Stimulated activated CD4-positive, alpha-beta T cell treated with anti-CD3 and anti-CD28 coated beads, Interleukin-2, amount 100 ng/mL, for 24 hours (primary cell): ENCODE data around the gene RUNX1.

Source experiments
- DNase-seq, 2 donors: peaks; one replicate each; pipeline ENCODE4 v3.0.0-alpha.2; 2020

Gene RUNX1

DNA sequence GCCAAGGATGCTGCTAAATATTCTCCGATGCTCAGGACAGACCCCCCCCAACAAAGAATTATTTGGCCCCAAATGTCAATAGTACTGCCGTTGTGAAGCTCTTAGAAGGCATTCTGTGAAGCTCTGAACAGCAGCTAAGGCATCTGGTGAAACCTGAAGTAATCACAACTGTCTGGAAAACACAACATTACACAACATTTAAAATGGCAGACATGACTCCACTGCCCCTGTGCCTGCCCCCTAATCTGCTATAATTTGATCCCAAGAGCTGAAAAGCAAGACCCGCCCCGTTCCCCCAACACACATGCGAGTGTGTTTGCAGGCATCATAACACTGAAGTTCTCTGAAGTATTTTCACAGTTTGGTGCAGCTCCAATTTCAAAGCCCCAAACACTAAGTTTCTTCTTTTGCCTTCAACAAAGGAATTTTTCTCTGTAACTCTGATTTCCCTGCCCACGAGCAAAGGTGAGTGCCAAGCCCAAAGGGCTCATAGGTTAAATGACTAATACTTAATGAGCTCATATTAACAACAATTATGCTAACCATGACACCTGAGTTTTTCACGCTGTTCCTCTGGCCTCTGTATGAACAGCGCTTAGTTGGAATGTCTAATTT, 251.1 kb downstream of the RUNX1 start:
- DNase-seq, result no peak

- DNase-seq, result no peak
These were observed 251.9 kb downstream of the RUNX1 start for GRCh38 chr21:34797201-34797525.

DNA sequence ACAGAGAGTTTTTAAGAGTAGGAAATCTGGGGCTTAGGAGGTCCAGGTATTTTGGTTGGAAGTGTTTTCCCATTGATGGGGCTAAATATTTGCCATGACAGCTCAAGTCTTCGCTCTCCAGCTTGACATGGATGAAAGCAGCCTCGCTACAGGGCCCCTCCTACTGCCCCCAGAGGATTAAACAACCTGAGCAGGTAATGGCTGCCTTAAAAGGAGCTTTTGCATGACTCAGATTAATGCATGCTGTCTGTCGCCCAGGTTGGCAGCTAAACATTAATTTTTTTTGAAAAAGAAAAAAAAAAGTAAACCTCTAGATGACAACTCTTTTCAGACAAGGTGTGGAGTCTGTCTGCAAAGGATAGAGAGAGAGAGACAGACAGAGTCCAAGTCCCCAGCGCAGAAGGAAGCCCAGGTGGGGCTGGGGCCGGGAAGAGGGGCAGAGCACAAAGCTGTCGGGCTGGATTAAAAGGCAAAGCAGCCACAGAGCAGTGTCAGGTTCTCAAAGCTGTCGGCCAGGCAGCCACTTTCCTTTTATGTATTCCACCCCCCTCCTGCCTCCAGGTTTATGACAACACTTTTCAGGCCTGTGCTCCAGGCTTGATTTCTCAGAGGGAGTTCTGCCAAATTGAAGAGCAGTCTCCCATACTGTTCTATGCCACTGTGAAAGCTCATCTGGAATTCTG, 252.4 kb downstream of the RUNX1 start:
- no peak for DNase-seq

- DNase-seq, result no peak
These were observed 253.4 kb downstream of the RUNX1 start for GRCh38 chr21:34795548-34796180.

GRCh38 chr21:34795175-34795547, 253.9 kb downstream of the RUNX1 start:
- no peak for DNase-seq

DNA sequence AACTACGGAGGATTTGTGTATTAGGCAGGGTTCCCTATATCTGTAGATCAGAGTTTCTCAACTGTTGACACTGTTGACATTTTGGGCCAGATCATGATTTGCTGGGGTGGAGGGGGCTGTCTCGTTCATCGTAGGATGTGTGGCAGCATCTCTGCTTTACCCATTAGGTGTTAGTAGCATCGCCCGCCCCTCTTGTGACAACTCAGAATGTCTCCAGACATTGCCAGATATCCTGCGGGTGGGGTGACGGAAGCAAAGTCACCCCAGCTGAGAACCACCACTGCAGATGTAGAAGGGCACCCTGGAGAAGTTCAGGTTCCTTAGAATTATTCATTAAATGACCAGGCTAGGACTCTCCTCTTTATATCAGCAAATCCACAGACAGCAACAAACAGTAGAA, 254.4 kb downstream of the RUNX1 start:
- DNase-seq, result no peak

DNA sequence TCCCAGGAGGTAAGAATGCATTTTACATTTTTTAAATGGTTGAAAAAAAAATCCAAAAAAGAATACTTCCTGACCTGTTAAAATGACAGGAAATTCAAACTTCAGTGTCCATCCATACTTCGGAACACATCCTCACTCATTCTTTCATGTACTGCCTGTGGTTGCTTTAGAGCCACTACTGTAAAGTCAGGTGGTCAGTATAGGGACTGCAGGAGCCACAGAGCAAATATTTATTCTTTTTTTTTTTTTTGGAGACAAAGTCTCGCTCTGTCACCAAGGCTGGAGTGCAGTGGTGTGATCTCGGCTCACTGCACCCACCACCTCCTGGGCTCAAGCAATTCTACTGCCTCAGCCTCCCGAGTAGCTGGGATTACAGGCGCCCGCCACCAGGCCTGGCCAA, 255.6 kb downstream of the RUNX1 start:
- no peak for DNase-seq

DNA sequence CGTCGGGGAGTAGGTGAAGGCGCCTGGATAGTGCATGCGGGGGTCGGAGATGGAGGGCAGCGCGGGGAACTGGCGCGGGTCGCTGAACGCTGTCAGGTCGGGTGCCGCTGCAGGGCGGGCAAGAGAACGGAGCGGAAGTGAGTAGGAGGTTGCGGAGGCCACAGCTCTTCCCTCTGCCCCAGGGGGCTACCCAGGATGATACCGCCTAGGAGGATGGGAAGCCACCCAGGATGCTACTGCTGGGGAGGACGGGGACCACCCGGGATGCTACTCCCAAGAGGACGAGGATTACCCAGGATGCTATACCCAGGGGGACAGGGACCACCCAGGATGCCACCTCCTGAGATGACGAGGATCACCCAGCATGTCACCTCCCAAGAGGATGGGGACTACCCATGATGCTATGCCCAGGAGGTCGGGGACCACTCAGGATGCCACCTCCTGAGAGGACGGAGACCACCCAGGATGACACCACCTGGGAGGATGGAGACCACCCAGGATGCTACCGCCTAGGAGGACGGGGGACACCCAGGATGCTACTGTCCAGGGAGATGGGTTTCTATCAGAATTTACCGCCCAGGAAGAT, 256.5 kb downstream of the RUNX1 start:
- no peak for DNase-seq

- no peak for DNase-seq
These were observed 257.2 kb downstream of the RUNX1 start for GRCh38 chr21:34791776-34792503.

DNA sequence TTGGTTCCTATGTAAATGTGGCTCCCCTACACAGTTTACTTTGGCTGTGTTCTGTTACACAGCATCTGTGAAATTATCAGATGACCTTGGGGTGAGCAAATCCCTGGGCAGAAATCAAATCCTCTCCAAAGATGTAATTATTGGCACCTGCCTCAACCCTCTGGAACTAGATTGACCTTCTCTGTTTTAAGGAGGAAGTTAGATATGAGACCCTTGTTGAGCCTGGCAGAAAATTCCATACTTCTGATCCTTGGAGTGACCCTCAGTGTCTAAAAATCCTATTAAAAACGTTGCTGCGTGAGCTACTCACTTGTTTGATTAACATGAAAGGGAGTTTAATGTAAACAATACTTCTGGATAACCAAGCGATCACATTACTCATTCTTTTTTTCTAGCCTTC, 258.3 kb downstream of the RUNX1 start:
- no peak for DNase-seq

- DNase-seq, result no peak
These were observed 258.8 kb downstream of the RUNX1 start for GRCh38 chr21:34790341-34790740.

DNA sequence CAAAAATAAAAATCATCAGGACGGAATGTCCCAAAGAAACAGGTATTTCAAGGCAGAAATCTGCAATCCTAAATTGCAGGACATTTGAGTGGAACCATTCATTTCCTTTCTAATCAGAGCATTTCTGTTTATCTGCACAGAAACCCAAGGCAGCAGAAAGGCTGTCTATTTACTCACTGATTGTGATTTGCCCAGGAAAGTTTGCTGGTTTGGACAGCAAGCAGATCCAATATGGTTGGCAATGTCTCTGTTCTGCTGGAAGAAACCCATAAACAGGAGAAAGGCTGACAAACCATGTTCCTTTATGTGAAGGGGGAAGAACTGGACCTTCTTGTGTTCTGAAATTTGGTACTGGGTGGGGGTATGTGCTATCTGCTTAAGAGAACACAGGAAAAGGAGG, 260.2 kb downstream of the RUNX1 start:
- DNase-seq, result no peak

GRCh38 chr21:34783815-34784214, 265.3 kb downstream of the RUNX1 start:
- DNase-seq, result no peak

DNA sequence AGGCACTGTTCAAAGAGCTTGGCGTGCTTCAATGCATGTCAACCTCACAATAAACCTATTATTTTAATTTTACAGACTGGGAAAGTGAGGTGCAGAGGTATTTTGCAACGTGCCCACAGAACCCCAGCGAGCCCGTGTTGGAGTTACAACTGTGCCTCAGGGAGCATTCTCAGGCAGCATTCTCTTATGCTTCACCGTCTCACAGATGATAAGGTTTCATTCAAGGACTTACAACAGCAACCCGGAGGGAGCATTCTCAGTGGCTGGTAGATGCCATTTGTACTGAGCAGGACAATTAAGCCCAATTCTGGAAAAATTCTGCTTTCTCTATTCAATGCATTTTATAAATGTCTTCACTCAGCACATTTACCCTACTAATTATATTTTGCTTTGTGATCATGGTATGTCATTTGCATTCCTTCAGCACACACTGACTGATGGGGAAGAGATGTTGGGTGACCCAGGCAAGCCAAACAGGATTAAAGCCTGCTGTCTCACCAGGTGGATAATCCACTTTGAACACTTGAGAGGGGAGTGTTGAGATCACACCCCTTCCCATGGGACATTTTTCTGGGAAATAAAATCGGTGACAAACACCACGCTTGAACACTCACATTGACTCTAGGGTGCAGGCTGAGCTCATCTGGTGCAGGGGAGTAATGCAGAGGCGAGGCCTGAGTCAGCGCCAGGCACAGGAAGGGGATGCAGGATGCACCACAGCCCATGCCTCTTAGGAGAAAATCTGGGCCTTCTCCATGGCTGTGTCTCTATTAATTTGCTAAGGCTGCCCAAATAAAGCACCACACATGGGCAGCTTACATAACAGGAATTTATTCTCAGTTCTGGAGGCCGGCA, 266.4 kb downstream of the RUNX1 start:
- DNase-seq, result no peak

DNA sequence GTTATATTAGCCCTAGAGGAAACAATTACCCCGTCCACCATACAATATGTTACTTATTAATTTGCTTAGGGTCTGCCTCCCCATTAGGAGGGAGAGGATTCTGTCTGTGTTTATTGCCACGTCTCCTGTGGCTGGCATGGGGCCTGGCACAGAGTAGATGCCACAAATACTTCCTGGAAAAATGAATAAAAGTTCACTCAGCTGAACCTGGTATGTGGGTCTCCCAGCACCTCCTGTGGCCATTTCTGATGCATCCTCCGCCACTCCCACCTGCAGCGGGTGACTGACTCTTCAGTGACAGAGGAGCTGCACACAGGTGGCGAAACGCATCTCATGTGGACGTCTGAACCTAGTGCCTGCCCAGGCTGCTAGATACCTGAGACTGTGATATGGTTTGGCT, 267.6 kb downstream of the RUNX1 start:
- DNase-seq, result no peak

DNA sequence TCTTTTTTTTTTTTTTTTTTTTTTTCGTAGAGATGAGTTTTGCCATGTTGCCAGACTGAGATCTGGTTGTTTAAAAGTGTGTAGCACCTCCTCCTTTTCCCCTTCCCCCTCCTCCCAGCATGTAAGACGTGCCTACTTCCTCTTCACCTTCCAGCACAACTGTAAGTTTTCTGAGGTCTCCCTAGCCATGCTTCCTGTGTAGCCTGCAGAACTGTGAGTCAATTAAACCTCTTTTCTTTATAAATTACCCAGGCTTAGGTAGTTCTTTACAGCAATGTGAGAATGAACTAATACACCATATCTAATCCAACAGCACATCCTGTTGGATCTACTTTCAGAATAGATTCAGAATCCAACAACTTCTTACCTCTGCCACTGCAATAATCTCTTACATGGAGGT, 269.2 kb downstream of the RUNX1 start:
- no peak for DNase-seq

- DNase-seq, result no peak
These were observed 273.3 kb downstream of the RUNX1 start for GRCh38 chr21:34775793-34776192.

DNA sequence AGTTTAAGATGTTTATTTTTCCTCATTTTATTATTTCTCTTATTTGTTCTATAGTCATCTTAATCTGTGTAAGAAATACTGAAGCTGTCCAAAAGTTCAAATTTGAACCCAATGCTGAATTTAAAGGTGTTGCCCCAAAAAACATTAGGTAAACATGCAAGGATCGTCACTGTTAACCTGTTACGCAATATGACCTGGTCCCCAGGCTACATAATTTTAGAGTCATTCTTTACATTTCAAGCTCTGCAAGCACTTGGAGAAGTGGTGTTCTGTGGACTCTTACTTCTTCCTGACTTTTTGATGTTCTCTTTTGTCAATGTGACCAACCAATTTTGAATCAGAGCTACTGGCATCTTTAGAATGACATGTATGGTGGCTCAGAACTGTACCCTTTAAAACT, 274.4 kb downstream of the RUNX1 start:
- no peak for DNase-seq

- no peak for DNase-seq
These were observed 277.5 kb downstream of the RUNX1 start for GRCh38 chr21:34771512-34772028.

DNA sequence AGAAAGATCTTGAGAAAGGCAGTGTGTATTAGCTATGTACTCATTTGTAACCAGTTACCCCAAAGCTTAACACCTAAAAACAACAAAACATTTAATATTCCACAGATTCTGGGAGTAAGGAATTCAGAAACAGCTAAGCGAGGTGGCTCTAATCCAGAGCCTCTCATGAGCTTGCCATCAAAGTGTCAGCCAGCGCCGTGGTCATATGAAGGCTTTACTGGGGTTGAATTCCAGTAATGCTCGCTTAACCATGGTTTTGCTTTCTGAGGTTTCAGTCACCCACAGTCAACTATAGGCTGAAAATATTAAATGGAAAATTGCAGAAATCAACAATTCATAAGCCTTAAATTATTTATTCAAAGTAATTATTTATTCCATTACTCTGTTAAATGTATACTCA, 278.5 kb downstream of the RUNX1 start:
- DNase-seq, result no peak

DNA sequence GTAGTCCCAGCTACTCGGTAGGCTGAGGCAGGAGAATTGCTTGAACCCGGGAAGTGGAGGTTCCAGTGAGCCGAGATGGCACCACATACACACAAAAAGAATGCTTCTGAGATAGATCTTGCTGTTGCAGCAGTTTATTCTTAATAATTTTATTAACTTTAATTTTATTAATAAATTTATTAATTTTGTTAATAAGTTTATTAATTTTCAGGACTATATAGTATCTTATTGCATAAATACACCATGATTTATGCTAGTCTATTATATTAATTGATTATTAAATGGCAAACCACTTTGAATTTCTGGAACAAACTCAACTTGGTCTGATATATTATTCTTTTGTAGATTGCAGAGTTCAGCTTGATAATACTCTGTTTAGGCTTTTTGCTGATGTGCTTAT, 280.8 kb downstream of the RUNX1 start:
- DNase-seq, result no peak

DNA sequence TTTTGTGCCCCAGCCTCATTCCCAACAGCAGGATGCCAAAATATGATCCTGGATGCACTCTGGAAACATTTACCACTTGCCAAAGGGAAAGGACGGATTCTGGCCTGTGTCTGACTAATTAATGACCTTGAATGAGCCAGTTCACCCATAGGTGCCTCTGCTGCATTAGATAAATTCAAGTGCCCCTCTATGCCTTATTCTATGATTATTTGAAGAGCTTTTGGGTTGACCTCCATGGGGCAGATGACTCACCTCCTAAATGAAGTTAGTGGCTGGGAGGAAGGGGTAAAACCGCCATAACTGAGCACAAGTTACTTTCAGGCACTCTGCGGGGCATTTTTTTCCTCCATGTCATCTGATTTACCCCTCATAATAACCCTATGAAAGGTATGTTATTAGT, 282.2 kb downstream of the RUNX1 start:
- DNase-seq, result no peak

- no peak for DNase-seq
These were observed 283.5 kb downstream of the RUNX1 start for GRCh38 chr21:34765619-34766018.
